OCI-LY3 (cell line): ENCODE results near the gene ABCA4.

ENCODE experiments used
- EZH2phosphoT487 ChIP-seq: fragments of 200-600 bp; shearing (Covaris generic); IDR thresholded peaks from 2 replicates; pipeline ENCODE4 v1.6.1; 2018; ENCODE audit warnings: antibody characterized with exemption, mixed run types, low read depth
- TF ChIP-seq, protein P1 (sequence below): fragments of 200-600, 300-600 bp; sonication (generic); IDR thresholded peaks from 2 replicates; pipeline ENCODE4 v1.5.1; 2014; ENCODE audit warnings: antibody characterized with exemption, low read length, low read depth

DNA sequence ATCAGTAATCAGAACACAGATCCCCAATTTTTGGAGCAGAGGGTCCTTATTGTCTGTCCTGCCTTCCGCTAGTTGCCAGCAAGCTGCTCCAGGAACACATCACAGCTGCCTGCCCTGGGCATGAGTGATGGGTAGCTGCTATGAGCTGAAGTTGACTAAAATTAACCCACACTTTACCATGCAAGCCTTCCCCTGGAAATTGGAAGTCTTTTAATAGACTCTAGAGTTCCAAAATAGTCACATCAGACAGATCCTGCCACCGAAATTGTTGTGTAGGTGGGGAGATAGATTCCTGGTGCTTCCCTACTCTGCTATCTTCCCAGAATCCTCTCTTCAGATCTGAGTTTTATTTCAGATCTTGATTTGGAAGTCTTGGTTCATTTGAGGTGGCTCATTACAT lies 148.6 kb downstream of the ABCA4 start:
- TF ChIP-seq, protein P1, sequence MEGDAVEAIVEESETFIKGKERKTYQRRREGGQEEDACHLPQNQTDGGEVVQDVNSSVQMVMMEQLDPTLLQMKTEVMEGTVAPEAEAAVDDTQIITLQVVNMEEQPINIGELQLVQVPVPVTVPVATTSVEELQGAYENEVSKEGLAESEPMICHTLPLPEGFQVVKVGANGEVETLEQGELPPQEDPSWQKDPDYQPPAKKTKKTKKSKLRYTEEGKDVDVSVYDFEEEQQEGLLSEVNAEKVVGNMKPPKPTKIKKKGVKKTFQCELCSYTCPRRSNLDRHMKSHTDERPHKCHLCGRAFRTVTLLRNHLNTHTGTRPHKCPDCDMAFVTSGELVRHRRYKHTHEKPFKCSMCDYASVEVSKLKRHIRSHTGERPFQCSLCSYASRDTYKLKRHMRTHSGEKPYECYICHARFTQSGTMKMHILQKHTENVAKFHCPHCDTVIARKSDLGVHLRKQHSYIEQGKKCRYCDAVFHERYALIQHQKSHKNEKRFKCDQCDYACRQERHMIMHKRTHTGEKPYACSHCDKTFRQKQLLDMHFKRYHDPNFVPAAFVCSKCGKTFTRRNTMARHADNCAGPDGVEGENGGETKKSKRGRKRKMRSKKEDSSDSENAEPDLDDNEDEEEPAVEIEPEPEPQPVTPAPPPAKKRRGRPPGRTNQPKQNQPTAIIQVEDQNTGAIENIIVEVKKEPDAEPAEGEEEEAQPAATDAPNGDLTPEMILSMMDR, result no peak
- no peak for TF ChIP-seq EZH2phosphoT487
